ENCODE results near the gene DPEP2NB.

DNA sequence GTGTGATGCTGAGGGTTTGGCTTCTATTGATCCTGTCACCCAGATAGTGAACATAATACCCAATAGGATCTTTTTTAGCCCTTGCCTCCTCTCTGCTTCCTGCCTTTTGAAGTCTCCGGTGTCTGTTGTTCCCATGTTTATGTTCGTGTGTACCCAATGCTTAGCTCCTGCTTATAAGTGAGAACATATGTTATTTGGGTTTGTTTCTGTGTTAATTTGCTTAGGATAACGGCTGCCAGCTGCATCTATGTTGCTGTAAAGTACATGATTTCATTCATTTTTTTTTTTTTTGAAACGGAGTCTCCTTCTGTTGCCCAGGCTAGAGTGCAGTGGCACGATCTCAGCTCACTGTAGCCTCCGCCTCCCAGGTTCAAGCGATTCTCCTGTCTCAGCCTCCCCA is 30.4 kb upstream of the DPEP2NB start:
- TF ChIP-seq CTCF (IDR thresholded peaks at IDR 0.05; ENCODE audit: insufficient read depth, low read length, poor library complexity, severe bottlenecking): no peak
- no peak for TF ChIP-seq EZH2phosphoT487 (conservative IDR thresholded peaks at IDR 0.05; ENCODE audit: low read length)

Measured in SU-DHL-6 (cell line).